Neural cell (in vitro differentiated cells): ENCODE measurements around the gene SPON2. TPM values are rescaled to one million over a fixed set of nuclear protein-coding genes. Genes with fewer than 3 reads are reported as not detected.

ENCODE experiments used
- H2AFZ ChIP-seq: fragments of 200-600, 300-800 bp; sonication (generic), shearing (Covaris generic); 2 replicates; pipeline ENCODE4 v1.6.0; 2014; ENCODE audit warnings: low read depth, mild to moderate bottlenecking, antibody characterized with exemption, low read length, moderate library complexity
- H3F3A ChIP-seq: fragments of 200-600 bp; shearing (Covaris generic); 2 replicates; pipeline ENCODE4 v1.6.1; 2016; ENCODE audit warnings: mild to moderate bottlenecking, moderate library complexity, mixed read lengths, antibody characterized with exemption, low read length; ENCODE audit not compliant: insufficient read depth, poor library complexity, severe bottlenecking
- H3K27ac ChIP-seq: fragments of 200-600, 300-800 bp; sonication (generic), shearing (Covaris generic); 2 replicates; pipeline ENCODE4 v1.5.1; 2014; ENCODE audit warnings: mild to moderate bottlenecking, low read length, moderate library complexity
- H3K27me3 ChIP-seq: fragments of 300-800, 200-600 bp; sonication (generic), shearing (Covaris generic); 2 replicates; pipeline ENCODE4 v1.6.0; 2014; ENCODE audit warnings: mild to moderate bottlenecking, low read depth, low read length, moderate library complexity; ENCODE audit not compliant: insufficient read depth
- H3K36me3 ChIP-seq: fragments of 300-800, 200-600 bp; sonication (generic), shearing (Covaris generic); 2 replicates; pipeline ENCODE4 v1.5.1; 2014; ENCODE audit warnings: mild to moderate bottlenecking, antibody characterized with exemption, low read length, moderate library complexity; ENCODE audit not compliant: insufficient read depth
- H3K4me2 ChIP-seq: fragments of 300-800, 200-600 bp; sonication (generic), shearing (Covaris generic); 2 replicates; pipeline ENCODE4 v1.6.0; 2014; ENCODE audit warnings: mild to moderate bottlenecking, low read length
- H3K4me3 ChIP-seq: fragments of 300-800, 200-600 bp; sonication (generic), shearing (Covaris generic); 2 replicates; pipeline ENCODE4 v1.5.1; 2014; ENCODE audit warnings: mild to moderate bottlenecking, low read length, moderate library complexity
- H3K79me2 ChIP-seq: fragments of 200-600 bp; shearing (Covaris generic); replicated peaks from 2 replicates; pipeline ENCODE4 v1.6.0; 2014; ENCODE audit warnings: mild to moderate bottlenecking, low read length, moderate library complexity; ENCODE audit not compliant: insufficient read depth
- H3K9ac ChIP-seq: fragments of 300-800, 200-600 bp; sonication (generic), shearing (Covaris generic); 2 replicates; pipeline ENCODE4 v1.6.1; 2016; ENCODE audit warnings: mild to moderate bottlenecking, low read length, mixed read lengths
- H3K9me2 ChIP-seq: fragments of 200-600 bp; shearing (Covaris generic); 2 replicates; pipeline ENCODE4 v1.6.1; 2016; ENCODE audit warnings: mild to moderate bottlenecking, low read length, mixed read lengths; ENCODE audit not compliant: insufficient read depth
- H3K9me3 ChIP-seq: fragments of 200-600, 300-800 bp; sonication (generic), shearing (Covaris generic); 2 replicates; pipeline ENCODE4 v1.6.1; 2016; ENCODE audit warnings: mild to moderate bottlenecking, mixed run types, low read length, moderate library complexity, mixed read lengths
- H4K20me1 ChIP-seq: fragments of 200-600 bp; shearing (Covaris generic); 2 replicates; pipeline ENCODE4 v1.6.1; 2016; ENCODE audit warnings: mild to moderate bottlenecking, mixed run types; ENCODE audit not compliant: insufficient read depth
- EP300 ChIP-seq: fragments of 450-650 bp; conservative IDR thresholded peaks from 2 replicates; pipeline ENCODE4 v1.6.1; 2014; ENCODE audit warnings: antibody characterized with exemption, mild to moderate bottlenecking, moderate library complexity; ENCODE audit not compliant: poor library complexity, severe bottlenecking
- EZH2 ChIP-seq: fragments of 200-600, 300-800 bp; shearing (Covaris generic), sonication (generic); IDR thresholded peaks from 2 replicates; pipeline ENCODE4 v1.6.1; 2014; ENCODE audit warnings: antibody characterized with exemption, low read length, borderline replicate concordance, mild to moderate bottlenecking; ENCODE audit not compliant: insufficient read depth, poor library complexity, severe bottlenecking
- MXI1 ChIP-seq: fragments of 450-650 bp; conservative IDR thresholded peaks from 2 replicates; pipeline ENCODE4 v1.6.1; 2014; ENCODE audit warnings: antibody characterized with exemption, mild to moderate bottlenecking; ENCODE audit not compliant: poor library complexity, severe bottlenecking
- POLR2AphosphoS5 ChIP-seq: IDR thresholded peaks from 2 replicates; pipeline ENCODE4 v1.6.1; 2012
- RAD21 ChIP-seq: fragments of 450-650 bp; conservative IDR thresholded peaks from 2 replicates; pipeline ENCODE4 v1.6.1; 2014; ENCODE audit warnings: antibody characterized with exemption, mild to moderate bottlenecking, moderate library complexity
- SMC3 ChIP-seq: fragments of 450-650 bp; conservative IDR thresholded peaks from 2 replicates; pipeline ENCODE4 v1.6.1; 2014; ENCODE audit warnings: antibody characterized with exemption, mild to moderate bottlenecking, moderate library complexity; ENCODE audit not compliant: poor library complexity
- TAF1 ChIP-seq: IDR thresholded peaks from 2 replicates; pipeline ENCODE4 v1.6.1; 2012; ENCODE audit warnings: low read depth
- polyA plus RNA-seq: library from polyadenylated mRNA; depleted of rRNA; stranded (reverse); fragments of >200 nt; gene quantifications from 2 replicates; pipeline ENCODE4 v1.2.3, GENCODE V29; 2014
- TF ChIP-seq, protein P1 (sequence below): IDR thresholded peaks from 2 replicates; pipeline ENCODE4 v1.6.1; 2012; ENCODE audit warnings: borderline replicate concordance
- TF ChIP-seq, protein P2 (sequence below): fragments of 450-650 bp; IDR thresholded peaks from 2 replicates; pipeline ENCODE4 v1.5.1; 2014; ENCODE audit warnings: antibody characterized with exemption, mild to moderate bottlenecking, moderate library complexity; ENCODE audit not compliant: poor library complexity, severe bottlenecking

SPON2 gene
- polyA plus RNA-seq, 1 donor from 2014 or later, result 0.57 TPM

DNA sequence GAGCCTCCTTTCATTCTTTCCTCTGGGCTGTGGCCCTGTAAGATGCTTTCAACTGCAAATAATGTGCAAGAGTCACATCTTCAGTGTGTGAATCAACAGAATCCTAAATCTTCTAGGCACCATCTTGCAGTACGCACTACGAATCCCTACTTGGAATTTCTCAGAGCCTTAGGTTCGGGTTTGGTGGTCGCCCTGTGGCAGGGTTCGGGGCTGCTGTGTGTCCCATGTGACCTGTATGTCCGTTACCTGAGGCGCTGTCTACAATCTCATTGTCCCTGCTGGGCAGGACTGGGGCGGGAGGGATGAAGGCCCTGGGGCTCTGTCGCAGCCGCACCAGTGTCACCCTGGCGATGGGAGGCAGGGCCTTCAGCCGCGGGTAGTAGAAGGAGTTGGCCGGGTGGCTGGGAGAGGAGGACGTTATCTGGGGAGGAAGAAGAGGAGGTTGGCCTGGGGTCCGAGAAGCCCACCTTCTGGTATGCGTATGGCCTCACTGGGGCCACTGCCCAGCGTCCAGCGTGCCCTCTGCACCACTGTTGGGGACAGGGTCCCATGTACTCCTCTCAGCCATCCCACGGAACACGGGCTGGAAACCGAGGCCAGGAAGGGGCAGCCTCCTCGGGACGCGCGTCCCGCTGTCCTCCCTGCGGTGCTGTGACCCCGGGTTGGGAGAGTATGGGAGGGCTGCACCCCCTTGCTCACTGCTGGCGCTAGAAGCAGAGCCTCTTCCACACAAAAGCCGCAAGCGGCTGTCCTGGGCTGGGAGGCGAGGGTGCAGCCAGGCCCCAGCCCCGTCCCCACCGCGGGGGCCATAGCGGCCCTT, 2.0 kb downstream of the SPON2 start:
- H3K36me3 ChIP-seq, result no peaks in the 10 kb centered on the region
- no peaks in the 10 kb centered on the region for H3F3A ChIP-seq
- H3K27ac ChIP-seq, result no peak overlapping the region
- no peak overlapping the region for H3K9ac ChIP-seq
- no peaks in the 10 kb centered on the region for H4K20me1 ChIP-seq
- H3K9me2 ChIP-seq, result no peaks in the 10 kb centered on the region
- no peaks in the 10 kb centered on the region for H3K79me2 ChIP-seq
- H3K4me3 ChIP-seq, result no peak overlapping the region
- H3K4me2 ChIP-seq, result no peak overlapping the region
- no peaks in the 10 kb centered on the region for H3K9me3 ChIP-seq
- no peak overlapping the region for H2AFZ ChIP-seq
- TF ChIP-seq EZH2, result no peak
- no peak for TF ChIP-seq SMC3
- TF ChIP-seq, protein P1, sequence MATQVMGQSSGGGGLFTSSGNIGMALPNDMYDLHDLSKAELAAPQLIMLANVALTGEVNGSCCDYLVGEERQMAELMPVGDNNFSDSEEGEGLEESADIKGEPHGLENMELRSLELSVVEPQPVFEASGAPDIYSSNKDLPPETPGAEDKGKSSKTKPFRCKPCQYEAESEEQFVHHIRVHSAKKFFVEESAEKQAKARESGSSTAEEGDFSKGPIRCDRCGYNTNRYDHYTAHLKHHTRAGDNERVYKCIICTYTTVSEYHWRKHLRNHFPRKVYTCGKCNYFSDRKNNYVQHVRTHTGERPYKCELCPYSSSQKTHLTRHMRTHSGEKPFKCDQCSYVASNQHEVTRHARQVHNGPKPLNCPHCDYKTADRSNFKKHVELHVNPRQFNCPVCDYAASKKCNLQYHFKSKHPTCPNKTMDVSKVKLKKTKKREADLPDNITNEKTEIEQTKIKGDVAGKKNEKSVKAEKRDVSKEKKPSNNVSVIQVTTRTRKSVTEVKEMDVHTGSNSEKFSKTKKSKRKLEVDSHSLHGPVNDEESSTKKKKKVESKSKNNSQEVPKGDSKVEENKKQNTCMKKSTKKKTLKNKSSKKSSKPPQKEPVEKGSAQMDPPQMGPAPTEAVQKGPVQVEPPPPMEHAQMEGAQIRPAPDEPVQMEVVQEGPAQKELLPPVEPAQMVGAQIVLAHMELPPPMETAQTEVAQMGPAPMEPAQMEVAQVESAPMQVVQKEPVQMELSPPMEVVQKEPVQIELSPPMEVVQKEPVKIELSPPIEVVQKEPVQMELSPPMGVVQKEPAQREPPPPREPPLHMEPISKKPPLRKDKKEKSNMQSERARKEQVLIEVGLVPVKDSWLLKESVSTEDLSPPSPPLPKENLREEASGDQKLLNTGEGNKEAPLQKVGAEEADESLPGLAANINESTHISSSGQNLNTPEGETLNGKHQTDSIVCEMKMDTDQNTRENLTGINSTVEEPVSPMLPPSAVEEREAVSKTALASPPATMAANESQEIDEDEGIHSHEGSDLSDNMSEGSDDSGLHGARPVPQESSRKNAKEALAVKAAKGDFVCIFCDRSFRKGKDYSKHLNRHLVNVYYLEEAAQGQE, result no peak
- TF ChIP-seq POLR2AphosphoS5, result no peak
- no peak for TF ChIP-seq TAF1
- no peak for TF ChIP-seq EP300
- TF ChIP-seq, protein P2, sequence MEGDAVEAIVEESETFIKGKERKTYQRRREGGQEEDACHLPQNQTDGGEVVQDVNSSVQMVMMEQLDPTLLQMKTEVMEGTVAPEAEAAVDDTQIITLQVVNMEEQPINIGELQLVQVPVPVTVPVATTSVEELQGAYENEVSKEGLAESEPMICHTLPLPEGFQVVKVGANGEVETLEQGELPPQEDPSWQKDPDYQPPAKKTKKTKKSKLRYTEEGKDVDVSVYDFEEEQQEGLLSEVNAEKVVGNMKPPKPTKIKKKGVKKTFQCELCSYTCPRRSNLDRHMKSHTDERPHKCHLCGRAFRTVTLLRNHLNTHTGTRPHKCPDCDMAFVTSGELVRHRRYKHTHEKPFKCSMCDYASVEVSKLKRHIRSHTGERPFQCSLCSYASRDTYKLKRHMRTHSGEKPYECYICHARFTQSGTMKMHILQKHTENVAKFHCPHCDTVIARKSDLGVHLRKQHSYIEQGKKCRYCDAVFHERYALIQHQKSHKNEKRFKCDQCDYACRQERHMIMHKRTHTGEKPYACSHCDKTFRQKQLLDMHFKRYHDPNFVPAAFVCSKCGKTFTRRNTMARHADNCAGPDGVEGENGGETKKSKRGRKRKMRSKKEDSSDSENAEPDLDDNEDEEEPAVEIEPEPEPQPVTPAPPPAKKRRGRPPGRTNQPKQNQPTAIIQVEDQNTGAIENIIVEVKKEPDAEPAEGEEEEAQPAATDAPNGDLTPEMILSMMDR, result no peak
- no peak for TF ChIP-seq RAD21
- TF ChIP-seq MXI1, result no peak
- H3K27me3 ChIP-seq, result peaks cover 65% of the 10 kb centered on the region

DNA sequence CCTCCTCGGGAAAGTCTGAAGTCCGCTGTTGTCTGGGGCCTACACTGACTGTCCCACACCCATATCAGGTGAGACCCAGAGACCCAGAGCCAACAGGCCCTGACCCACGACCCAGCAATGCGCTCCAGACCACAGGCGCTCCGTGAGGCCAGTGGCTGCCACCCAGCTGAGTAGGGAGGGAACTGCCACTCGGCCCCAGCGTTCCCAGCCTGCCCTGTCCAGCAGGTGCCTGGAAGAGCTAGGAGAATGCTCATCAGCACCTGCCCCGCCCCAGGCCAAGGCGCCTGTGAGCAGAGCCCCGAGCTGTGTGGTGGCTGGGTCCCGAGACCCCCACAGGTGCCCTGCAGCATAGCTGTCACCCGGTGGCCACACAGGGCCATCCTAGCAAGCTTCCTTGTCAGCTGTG, 2.7 kb downstream of the SPON2 start:
- Histone ChIP-seq H3K9me3 (no peaks in the 10 kb centered on the region), H3K4me2 (no peak overlapping the region), H3K27me3 (peaks cover 61% of the 10 kb centered on the region), H3F3A (no peaks in the 10 kb centered on the region), H4K20me1 (no peaks in the 10 kb centered on the region), H3K9me2 (no peaks in the 10 kb centered on the region), H3K4me3 (no peak overlapping the region), H2AFZ (no peak overlapping the region), H3K9ac (no peak overlapping the region), H3K79me2 (no peaks in the 10 kb centered on the region), H3K36me3 (no peaks in the 10 kb centered on the region), H3K27ac (no peak overlapping the region)
- TF ChIP-seq, protein P1, result no peak
- no peak for TF ChIP-seq RAD21
- TF ChIP-seq EP300, result no peak
- no peak for TF ChIP-seq POLR2AphosphoS5
- no peak for TF ChIP-seq EZH2
- no peak for TF ChIP-seq TAF1
- TF ChIP-seq, protein P2, result no peak
- TF ChIP-seq SMC3, result no peak
- TF ChIP-seq MXI1, result no peak
